ENCODE measurements around the gene ACSL5. TPM values are rescaled to one million over a fixed set of nuclear protein-coding genes. Genes with fewer than 3 reads are reported as not detected.

ACSL5 gene
- total RNA-seq, 1 donor from 2014 or later: not detected

GRCh38 chr10:112330607-112331160 is 43.2 kb upstream of the ACSL5 start:
- H3K27me3 Mint-ChIP-seq (ENCODE audit: insufficient read depth, low read depth): peaks cover 3% of the 10 kb centered on the region
- H3K4me1 Mint-ChIP-seq: peaks cover 6% of the 10 kb centered on the region
- no peak overlapping the region for H3K27ac Mint-ChIP-seq
- H3K9me3 Mint-ChIP-seq: no peaks in the 10 kb centered on the region
- H3K27ac ChIP-seq: no peak overlapping the region
- no peak for DNase-seq (ENCODE audit: low spot score)
- TF ChIP-seq EZH2 (IDR thresholded peaks at IDR 0.05) (no peak), CTCF (IDR thresholded peaks at IDR 0.05) (no peak), EZH2phosphoT487 (IDR thresholded peaks at IDR 0.05) (no peak)
- H3K79me2 ChIP-seq (ENCODE audit: low read depth): no peaks in the 10 kb centered on the region
- no peak overlapping the region for H3K9ac ChIP-seq
- no peak overlapping the region for H3K4me3 Mint-ChIP-seq
- no peaks in the 10 kb centered on the region for H3K36me3 Mint-ChIP-seq
- no peak overlapping the region for H2AFZ ChIP-seq (replicated peaks)
- H3K4me3 ChIP-seq: no peak overlapping the region
- no peaks in the 10 kb centered on the region for H3K36me3 ChIP-seq
- H4K20me1 ChIP-seq (ENCODE audit: low read depth): no peaks in the 10 kb centered on the region
- no peaks in the 10 kb centered on the region for H3K27me3 ChIP-seq
- H3F3A ChIP-seq (ENCODE audit: low read depth): no peaks in the 10 kb centered on the region
- peaks cover 5% of the 10 kb centered on the region for H3K4me1 ChIP-seq
- H3K9me3 ChIP-seq (ENCODE audit: low read depth): no peaks in the 10 kb centered on the region
- no peak overlapping the region for H3K4me2 ChIP-seq

GRCh38 chr10:112332022-112332421 is 41.9 kb upstream of the ACSL5 start:
- H3K4me2 ChIP-seq: no peak overlapping the region
- H3K27ac Mint-ChIP-seq: no peak overlapping the region
- H2AFZ ChIP-seq (replicated peaks): no peak overlapping the region
- no peak for DNase-seq (ENCODE audit: low spot score)
- H4K20me1 ChIP-seq (ENCODE audit: low read depth): no peaks in the 10 kb centered on the region
- H3K27me3 Mint-ChIP-seq (ENCODE audit: insufficient read depth, low read depth): peaks cover 2% of the 10 kb centered on the region
- H3K9ac ChIP-seq: no peak overlapping the region
- H3K27me3 ChIP-seq: no peaks in the 10 kb centered on the region
- H3K4me1 Mint-ChIP-seq: peaks cover 10% of the 10 kb centered on the region
- no peak for TF ChIP-seq EZH2 (IDR thresholded peaks at IDR 0.05)
- H3K36me3 Mint-ChIP-seq: no peaks in the 10 kb centered on the region
- H3K4me3 ChIP-seq: no peak overlapping the region
- H3K79me2 ChIP-seq (ENCODE audit: low read depth): no peaks in the 10 kb centered on the region
- no peaks in the 10 kb centered on the region for H3K9me3 ChIP-seq (ENCODE audit: low read depth)
- peaks cover 5% of the 10 kb centered on the region for H3K4me1 ChIP-seq
- no peaks in the 10 kb centered on the region for H3F3A ChIP-seq (ENCODE audit: low read depth)
- no peak overlapping the region for H3K27ac ChIP-seq
- H3K4me3 Mint-ChIP-seq: no peak overlapping the region
- no peaks in the 10 kb centered on the region for H3K36me3 ChIP-seq
- H3K9me3 Mint-ChIP-seq: no peaks in the 10 kb centered on the region

- no peaks in the 10 kb centered on the region for H3K36me3 Mint-ChIP-seq
Measured at GRCh38 chr10:112332509-112333228, 41.2 kb upstream of the ACSL5 start.

More at GRCh38 chr10:112332509-112333228, 41.2 kb upstream of the ACSL5 start:
- no peaks in the 10 kb centered on the region for H4K20me1 ChIP-seq (ENCODE audit: low read depth)
- DNase-seq (ENCODE audit: low spot score): no peak
- H3K4me2 ChIP-seq: no peak overlapping the region
- H3K9me3 Mint-ChIP-seq: no peaks in the 10 kb centered on the region
- H3F3A ChIP-seq (ENCODE audit: low read depth): no peaks in the 10 kb centered on the region
- H3K9ac ChIP-seq: no peak overlapping the region
- no peak overlapping the region for H3K4me3 ChIP-seq
- H3K79me2 ChIP-seq (ENCODE audit: low read depth): no peaks in the 10 kb centered on the region
- H3K4me1 ChIP-seq: peaks cover 5% of the 10 kb centered on the region
- no peak overlapping the region for H3K27ac Mint-ChIP-seq
- H2AFZ ChIP-seq (replicated peaks): no peak overlapping the region
- no peak overlapping the region for H3K4me3 Mint-ChIP-seq
- no peak for TF ChIP-seq EZH2 (IDR thresholded peaks at IDR 0.05)
- no peak for TF ChIP-seq CTCF (IDR thresholded peaks at IDR 0.05)
- TF ChIP-seq EZH2phosphoT487 (IDR thresholded peaks at IDR 0.05): no peak
- no peaks in the 10 kb centered on the region for H3K27me3 Mint-ChIP-seq (ENCODE audit: insufficient read depth, low read depth)
- no peaks in the 10 kb centered on the region for H3K9me3 ChIP-seq (ENCODE audit: low read depth)
- no peaks in the 10 kb centered on the region for H3K27me3 ChIP-seq
- no peaks in the 10 kb centered on the region for H3K36me3 ChIP-seq
- peaks cover 10% of the 10 kb centered on the region for H3K4me1 Mint-ChIP-seq
- no peak overlapping the region for H3K27ac ChIP-seq

Measured in neural progenitor cell (in vitro differentiated cells).